GM04503 (cell line): Measurements from ENCODE around the gene TULP4.
A peak's percentile ranks its signal among the peaks of the same experiment; 100 is the strongest.
"Not testable (repeated sequence)": the region's sequence is repeated elsewhere in the genome, so short reads cannot be mapped to it uniquely, and the experiment has no call there.

ENCODE experiments used
- DNase-seq: peaks from one replicate; pipeline ENCODE4 v3.0.0-alpha.2; 2012; ENCODE audit warnings: low read depth

Gene TULP4

DNA sequence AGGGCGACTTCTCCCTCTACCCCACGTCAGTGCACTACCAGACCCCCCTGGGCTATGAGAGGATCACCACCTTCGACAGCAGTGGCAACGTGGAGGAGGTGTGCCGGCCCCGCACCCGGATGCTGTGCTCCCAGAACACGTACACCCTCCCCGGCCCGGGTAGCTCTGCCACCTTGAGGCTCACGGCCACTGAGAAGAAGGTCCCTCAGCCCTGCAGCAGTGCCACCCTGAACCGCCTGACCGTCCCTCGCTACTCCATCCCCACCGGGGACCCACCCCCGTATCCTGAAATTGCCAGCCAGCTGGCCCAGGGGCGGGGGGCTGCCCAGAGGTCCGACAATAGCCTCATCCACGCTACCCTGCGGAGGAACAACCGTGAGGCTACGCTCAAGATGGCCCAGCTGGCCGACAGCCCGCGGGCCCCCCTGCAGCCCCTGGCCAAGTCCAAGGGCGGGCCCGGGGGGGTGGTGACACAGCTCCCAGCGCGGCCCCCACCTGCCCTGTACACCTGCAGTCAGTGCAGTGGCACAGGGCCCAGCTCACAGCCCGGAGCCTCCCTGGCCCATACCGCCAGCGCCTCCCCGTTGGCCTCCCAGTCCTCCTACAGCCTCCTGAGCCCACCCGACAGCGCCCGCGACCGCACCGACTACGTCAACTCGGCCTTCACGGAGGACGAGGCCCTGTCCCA lies 190.1 kb downstream of the TULP4 start:
- no peak for DNase-seq

DNA sequence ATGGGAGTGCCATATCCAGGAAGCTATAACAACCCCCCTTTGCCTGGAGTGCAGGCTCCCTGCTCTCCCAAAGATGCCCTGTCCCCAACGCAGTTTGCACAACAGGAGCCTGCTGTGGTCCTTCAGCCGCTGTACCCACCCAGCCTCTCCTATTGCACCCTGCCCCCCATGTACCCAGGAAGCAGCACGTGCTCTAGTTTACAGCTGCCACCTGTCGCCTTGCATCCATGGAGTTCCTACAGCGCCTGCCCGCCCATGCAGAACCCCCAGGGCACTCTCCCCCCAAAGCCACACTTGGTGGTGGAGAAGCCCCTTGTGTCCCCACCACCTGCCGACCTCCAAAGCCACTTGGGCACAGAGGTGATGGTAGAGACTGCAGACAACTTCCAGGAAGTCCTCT lies 191.0 kb downstream of the TULP4 start:
- DNase-seq: no peak

DNA sequence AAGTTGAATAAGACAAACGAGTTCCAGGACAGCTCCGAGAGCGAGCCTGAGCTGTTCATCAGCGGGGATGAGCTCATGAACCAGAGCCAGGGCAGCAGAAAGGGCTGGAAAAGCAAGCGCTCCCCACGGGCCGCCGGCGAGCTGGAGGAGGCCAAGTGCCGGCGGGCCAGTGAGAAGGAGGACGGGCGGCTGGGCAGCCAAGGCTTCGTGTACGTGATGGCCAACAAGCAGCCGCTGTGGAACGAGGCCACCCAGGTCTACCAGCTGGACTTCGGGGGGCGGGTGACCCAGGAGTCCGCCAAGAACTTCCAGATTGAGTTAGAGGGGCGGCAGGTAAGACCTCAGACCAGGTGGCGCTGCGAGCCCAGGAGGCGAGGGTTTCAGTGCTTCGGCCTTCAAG lies 191.6 kb downstream of the TULP4 start:
- DNase-seq: no peak

DNA sequence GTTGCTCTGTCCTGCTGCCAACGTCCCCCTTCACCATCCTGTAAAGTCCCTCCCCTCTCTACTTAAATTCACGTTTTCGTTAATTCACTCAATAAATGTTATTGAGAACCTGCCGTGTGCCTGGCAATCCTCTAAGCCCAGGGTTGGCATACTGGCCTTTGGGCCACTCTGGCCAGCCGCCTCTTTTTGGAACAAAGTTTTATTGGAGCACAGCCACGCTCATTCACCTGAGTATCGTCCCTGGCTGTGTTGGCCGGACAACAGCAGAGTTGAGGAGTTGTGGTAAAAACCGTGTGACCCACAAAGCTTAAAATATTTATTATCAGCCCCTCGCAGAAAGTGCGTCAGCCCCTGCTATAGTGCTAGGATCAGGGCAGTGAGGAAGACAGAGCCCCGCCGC lies 192.9 kb downstream of the TULP4 start:
- DNase-seq: no peak

DNA sequence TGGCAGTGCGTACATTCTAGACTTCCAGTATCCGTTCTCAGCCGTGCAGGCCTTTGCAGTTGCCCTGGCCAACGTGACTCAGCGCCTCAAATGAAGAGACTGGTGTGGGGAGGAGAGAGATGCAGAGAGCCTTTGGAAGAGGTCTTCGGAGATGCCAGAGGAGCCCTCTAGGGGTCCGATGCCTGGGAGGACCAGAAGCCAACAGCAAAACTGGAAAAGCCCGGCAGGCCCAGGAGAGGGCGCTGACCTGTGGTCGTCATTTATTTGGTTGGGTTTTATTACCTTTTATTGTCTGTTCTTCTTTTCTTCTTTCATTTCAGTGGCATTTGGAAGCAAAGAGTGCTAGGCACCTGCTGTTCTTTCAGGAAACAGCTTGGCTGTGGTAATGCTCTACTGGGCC lies 194.3 kb downstream of the TULP4 start:
- DNase-seq: no peak

DNA sequence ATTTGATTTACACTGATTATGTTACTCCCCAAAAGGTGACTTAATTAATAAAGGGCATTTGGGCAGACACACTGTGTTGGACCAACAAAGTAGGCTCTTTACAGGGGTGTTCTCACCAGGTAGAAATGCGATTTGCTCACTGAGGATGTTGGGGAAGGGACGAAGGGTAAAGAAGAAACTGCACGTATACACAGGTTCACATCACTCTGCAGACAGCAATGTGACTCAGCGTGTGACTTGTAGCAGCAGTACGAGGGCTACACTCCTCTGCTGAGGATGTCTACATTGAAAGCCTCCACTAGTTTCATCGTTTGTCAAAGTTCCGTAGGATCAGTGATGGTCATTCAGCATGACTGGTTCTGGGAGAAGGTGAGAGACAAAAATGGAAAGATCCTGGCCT lies 194.9 kb downstream of the TULP4 start:
- no peak for DNase-seq

DNA sequence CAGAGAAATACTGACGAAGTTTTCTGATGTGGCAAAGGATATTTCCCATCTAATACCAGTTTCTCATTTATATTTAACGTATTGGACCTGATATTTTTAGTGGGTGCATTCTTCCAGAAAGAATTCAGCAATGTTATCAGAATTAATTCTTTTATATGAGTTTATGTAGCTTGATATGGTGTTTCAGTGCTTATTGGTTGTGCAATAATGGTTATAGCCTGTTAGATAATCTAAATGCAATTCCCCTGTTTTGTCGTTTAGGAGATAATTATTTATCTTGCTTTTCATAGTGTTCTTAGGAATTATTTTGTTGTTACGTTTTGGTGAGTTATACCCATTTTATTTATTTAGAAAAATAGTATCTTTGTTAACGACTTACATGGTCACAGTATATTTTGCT lies 196.2 kb downstream of the TULP4 start:
- DNase-seq: no peak

DNA sequence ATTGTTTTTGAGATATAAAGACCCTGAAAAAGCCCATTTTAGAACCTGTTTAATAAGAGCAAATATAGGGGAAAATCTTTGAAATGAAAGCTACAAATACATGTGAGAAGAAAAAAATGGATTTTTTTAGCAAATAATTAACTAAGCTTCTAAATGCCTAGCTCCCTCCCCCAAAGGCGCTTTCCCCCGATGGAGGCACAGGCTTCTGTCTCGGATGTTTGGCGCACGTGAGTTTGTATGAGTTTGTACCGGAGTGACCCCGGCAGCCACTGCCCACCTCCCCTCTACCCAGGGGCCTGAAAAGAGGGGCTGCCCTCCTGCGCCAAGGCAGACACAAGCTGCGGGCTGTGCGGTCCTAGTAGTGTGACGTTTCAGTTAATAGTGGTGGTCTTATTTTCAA lies 197.2 kb downstream of the TULP4 start:
- DNase-seq: no peak

DNA sequence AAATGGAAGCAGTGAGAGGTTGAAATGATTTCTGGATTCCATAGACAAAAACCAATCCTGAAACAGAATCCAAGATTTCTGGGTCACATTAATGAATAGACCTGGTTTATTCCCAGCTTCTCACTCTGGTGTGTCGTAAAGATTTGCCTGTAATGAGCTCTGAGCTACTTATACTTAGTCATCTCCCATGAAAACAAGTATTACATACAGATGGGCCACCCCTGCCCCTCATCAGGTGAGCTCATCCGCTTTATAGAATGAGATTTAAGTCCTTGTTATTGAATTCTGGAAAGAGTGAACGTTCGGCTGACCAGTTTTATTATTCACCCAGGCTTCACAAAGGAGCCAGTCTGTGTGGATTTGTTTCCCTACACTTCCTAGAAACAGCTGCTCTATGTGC lies 200.5 kb downstream of the TULP4 start:
- DNase-seq: no peak

DNA sequence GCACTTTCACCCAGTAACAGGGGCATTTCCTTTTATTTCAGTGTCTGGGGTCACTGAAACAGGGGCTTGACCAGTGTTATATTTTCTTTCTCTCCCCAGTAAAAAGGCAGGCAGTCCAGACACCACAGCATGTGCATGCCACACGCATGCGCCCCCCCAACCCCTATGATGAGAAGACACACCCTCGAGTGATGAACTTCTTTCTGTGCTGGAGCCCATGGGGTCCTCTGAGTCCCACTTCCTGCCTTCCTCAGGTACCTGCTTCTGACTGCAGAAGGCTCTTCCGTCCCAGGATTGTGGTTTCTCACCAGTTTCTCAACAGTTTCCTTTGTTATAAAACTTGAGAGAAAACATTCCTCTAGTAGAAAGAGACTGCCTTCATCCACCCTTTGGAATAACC lies 201.9 kb downstream of the TULP4 start:
- DNase-seq: no peak

DNA sequence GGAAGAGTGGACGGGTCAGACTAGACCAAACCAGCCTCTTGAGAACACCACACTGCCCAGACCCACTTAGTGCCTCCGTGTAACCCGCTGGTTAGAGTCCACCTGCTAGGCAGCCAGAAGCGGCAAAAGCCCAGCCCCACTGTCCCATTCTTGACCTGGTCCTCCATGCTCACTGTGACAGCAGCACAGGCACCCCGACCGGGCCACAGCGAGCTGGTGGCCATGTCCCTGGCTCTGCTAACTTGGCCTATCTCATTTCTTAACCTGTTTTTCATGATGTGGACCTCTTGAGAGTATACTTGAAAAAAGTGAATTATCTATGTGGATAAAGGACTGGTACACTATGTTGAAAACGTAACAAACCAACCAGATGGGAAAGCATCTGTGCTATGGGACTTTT lies 202.7 kb downstream of the TULP4 start:
- no peak for DNase-seq

DNA sequence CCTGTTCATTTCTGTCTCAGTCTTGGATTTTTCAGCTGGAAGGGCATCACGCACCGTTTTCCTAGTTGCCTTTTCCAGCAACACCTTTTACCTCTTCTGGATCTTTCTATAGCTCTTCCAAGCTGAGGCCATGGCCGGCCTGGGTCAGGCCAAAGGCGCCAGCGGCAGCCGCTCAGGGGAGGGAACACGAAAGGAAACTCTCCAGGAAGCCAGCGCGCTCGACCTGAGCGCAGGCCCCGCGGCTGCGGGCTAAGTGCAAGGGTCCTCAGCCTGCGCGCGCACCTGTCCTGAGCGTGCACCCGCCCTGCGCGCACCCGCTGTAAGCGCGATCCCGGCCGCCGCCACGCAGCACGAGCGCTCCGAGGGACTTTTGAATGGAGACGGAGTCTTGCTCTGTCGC lies 203.8 kb downstream of the TULP4 start:
- DNase-seq: no peak

DNA sequence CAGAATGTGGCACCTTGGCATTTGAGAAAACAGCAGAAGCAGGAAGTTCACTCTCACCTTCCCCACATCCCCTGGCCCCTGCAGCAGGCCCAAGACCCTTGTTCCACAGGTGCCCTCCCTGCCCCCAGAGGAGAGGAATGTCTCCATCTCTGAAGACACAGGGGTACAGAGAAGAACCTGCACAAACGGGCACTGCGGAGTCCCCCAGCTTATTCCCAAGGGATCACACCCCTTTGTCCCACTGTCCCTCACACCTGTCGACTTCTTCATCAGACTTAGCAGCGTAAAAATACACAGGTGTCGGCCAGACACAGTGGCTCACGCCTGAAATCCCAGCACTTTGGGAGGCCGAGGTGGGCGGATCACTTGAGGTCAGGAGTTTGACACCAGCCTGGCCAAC lies 204.8 kb downstream of the TULP4 start:
- DNase-seq: no peak

DNA sequence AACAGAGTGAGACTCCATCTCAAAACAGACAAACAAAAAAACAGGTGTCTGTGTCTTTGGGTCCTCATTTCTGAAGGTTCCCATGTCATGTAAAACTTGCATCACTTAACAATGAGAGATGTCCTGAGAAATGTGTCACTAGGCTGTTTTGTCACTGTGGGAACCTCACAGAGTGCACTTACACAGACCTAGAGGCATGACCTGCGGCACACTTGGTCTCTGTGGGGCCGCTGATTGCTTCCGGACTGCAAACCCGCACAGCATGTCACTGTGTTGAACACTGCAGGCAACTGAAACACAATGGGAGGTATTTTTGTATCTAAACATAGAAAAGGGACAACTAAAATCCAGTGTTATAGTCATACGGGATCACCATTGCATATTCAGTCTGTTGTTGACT lies 205.3 kb downstream of the TULP4 start:
- DNase-seq: no peak

DNA sequence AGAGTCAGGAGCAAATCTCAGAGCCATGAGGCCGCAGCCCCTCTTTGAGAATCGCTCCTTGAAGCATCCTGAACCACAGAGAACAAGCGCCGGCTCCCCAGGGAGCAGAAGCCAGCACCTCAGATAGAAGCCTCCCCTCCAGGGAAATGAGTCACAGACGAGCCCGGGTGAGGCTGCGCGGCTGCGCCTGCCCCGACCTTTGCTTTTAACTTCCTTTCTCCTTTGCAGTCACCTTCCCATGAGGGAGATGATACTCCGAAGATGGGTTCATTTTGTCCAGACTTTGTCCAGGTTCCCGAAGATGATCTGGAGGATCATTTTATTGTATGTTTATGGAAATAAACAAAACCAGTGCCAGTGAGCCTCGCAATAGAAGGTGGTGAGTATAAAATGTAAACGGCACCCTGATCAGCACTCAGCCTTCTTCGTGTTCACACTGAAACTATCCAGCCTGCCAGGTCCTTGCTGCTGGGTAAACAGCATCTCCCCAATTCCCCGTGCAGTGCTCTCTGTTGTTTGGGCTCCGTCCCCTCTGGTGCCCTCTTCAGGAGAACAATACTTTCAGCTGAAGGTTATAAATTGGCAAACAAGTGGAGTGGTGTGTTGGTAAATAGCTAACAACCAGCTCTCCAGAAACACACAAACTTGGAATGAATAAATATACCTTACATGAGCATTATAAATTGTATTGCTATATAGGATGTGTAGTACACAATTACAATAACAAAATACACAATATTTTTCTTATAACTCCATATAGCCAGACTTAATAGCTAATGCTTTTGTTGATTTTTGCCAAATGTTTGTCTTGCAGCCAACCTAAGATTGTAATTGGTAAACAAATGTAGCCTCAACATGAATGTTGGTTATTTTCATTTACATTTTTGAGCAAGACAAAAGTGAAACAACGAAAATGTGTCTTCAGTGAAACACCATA lies 206.2 kb downstream of the TULP4 start:
- DNase-seq: peak; percentile 44

DNA sequence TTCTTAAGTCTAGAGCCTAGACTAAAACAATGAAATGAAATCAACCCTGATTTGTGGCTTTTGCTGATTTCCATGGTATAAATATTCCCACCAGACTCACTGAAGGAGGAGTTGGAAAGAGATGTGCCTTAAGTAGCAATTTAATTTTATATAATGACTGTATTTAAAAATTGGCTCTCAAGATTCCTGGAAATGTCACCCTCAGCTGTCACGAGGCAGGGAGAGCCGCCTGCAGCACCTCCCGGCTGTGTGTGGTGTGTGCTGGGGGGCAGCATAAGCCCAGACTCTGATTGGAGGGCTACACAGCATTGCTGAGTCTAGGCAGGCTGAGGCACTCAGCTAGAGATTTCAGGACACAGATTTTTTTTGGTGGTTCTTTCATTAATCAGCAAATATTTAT lies 207.0 kb downstream of the TULP4 start:
- no peak for DNase-seq

DNA sequence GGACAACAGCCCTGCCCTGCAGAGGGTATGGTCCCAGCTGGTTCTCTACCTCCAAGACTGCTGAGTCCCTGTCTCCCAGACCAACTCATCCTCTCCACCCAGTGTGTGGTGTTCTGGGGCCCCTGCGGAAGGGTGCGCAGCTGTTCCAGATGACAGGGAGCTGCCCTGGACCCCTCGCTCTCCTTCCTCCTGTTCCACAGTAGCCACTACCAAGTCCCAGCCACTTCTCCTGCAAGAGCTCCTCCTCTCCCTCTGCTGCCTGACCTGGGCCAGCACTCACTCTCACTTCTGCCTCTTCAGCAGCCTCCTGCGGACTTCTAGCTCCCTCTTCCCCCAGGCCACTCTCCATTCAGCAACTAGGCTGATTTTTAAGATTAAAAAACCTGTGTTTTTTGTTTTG lies 207.5 kb downstream of the TULP4 start:
- DNase-seq: no peak

DNA sequence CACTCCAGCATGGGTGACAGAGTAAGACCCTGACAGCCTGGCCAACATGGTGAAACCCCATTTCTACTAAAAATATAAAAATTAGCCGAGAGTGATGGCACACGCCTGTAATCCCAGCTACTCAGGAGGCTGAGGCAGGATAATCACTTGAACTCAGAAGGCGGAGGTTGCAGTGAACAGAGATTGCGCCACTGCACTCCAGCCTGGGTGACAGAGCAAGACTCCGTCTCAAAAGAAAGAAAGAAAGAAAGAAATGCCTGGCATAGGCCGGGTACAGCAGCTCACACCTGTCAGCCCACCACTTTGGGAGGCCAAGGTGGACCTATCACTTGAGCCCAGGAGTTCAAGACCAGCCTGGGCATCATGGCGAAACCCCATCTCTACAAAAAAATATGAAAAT lies 208.7 kb downstream of the TULP4 start:
- DNase-seq: not testable (repeated sequence)

DNA sequence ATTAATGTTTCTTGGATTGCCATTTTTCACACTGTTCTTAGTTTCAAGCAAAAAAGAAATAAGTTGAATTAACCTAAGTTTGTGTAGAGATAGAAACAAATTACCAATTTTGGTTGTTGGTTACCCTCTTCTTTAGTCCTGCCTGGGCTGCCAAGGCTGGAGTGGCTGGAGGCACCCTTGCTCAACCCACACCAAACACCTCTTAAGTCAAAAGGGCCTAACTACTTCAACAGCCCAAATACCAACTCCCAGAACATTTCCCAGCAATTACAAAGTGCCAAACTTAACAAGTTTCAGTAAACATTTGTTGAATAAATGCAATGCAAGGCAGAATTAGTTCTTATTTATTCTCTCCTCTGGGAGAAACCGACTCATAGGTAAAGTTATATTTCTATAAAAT lies 209.5 kb downstream of the TULP4 start:
- DNase-seq: no peak

DNA sequence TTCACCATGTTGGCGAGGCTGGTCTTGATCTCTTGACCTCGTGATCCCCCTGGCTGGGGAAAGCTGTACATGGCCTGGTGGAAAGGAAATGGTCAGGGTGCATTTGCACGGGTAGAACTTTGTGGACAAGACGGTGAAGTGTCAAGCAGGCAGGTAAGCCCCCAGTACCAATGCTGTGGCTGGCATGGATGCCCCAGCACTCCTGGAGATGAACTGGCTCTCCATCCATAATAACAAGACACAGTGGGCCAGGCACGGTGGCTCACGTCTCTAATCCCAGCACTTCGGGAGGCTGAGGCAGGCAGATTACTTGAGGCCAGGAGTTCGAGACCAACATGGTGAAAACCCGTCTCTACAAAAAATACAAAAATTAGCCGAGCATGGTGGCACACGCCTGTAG lies 210.4 kb downstream of the TULP4 start:
- DNase-seq: no peak

DNA sequence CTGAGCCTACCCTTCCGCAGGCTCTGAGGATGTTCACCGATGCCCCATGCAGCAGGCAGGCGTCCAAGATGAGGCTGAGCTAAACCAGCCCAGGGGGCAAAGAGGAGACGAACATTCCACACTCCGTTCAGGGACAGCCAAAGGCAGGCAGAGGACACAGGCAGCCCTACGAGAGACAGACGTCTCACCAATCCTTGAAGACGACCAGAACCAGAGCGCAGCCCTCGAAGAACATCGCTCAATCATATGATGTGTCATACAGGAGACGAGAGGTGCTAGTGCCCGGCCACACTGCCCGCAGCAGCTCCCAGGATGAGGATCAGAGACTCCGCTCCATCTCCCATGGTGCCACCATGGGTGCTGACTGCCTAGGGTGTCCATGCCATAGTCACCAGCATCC lies 212.0 kb downstream of the TULP4 start:
- no peak for DNase-seq

DNA sequence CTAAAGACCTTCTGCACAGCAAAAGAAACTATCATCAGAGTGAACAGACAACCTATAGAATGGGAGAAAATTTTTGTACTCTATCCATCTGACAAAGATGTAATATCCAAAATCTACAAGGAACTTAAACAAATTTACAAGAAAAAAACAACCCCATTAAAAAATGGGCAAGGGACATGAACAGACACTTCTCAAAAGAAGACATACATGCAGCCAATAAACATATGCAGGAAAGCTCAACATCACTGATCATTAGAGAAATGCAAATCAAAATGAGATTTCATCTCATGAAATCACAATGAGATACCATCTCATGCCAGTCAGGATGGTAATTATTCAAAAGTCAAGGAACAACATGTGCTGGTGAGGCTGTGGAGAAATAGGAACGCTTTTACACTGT lies 215.6 kb downstream of the TULP4 start:
- DNase-seq: not testable (repeated sequence)

DNA sequence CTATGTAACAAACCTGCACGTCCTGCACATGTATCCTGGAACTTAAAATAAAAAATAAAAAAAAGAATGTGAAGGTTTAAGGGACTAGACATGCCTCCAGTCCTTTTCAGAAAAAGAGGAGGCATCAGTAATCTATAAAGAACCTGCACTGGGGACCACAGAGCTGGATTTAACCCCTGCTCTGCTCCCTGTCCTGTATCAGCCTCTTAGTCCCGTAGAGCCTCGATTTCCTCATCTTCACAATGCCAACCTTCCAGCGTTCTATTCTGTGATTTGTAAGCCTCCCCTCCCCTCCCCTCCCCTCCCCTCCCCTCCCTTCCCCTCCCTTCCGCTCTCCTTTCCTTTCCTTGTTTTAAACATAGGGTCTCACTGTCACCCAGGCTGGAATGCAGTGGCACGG lies 216.6 kb downstream of the TULP4 start:
- DNase-seq: no peak

DNA sequence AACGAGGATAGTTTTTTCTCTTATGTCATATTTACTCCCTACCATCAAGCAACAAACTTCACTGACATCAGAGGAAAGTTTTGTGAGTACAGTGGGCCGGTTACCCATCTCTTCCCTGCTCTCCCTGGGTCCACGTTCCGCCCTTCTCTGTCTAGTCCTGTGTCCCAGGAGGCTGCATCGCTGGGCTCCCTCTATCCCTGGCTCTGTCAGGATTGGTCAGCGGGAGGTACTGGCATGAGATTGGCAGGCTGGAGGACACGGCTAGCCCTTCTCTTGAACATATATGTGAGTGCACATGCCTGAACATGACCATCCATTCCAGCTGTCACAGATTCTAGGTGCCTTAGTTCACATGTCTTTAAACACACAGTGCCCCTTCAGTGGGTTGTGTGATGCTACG lies 217.4 kb downstream of the TULP4 start:
- no peak for DNase-seq
